K562 (cell line): ENCODE measurements around the gene SYT6. TPM values are rescaled to one million over a fixed set of nuclear protein-coding genes. Genes with fewer than 3 reads are reported as not detected.

ENCODE experiments used
- E2F6 ChIP-seq, 2 experiments: IDR thresholded peaks; 2 replicates each; pipeline ENCODE4 v1.6.1; 2011; ENCODE audit warnings: borderline replicate concordance in 1 of 2, control low read depth in 1 of 2, low read depth in 1 of 2, low read length in 1 of 2, mild to moderate bottlenecking in 1 of 2, mixed read lengths in 1 of 2, moderate library complexity in 1 of 2; ENCODE audit not compliant: insufficient read depth in 1 of 2, insufficient read length in 1 of 2, poor library complexity in 1 of 2, severe bottlenecking in 1 of 2; ENCODE audit errors: extremely low read depth in 1 of 2
- ESRRA ChIP-seq: fragments of 450-650 bp; IDR thresholded peaks from 2 replicates; pipeline ENCODE4 v1.6.1; 2014; ENCODE audit warnings: low read depth, mild to moderate bottlenecking, moderate library complexity, borderline replicate concordance
- GATAD2A ChIP-seq: fragments of 450-650 bp; IDR thresholded peaks from 2 replicates; pipeline ENCODE4 v1.6.1; 2017
- LCOR ChIP-seq: sonication (generic); formaldehyde crosslinking; IDR thresholded peaks from 2 replicates; pipeline ENCODE4 v1.8.0; 2022; ENCODE audit warnings: mild to moderate bottlenecking, missing genetic modification reagents
- MEF2A ChIP-seq: IDR thresholded peaks from 2 replicates; pipeline ENCODE4 v1.6.1; 2011; ENCODE audit warnings: low read depth, mild to moderate bottlenecking, low read length, moderate library complexity; ENCODE audit not compliant: control insufficient read depth
- RCOR1 ChIP-seq, 2 experiments: IDR thresholded peaks; 2 replicates each; pipeline ENCODE4 v1.6.1; 2012; ENCODE audit warnings: low read depth in 2 of 2, low read length in 2 of 2, borderline replicate concordance in 1 of 2, improper control_type of control experiment in 1 of 2
- REST ChIP-seq, 2 experiments: fragments of 450-650 bp; formaldehyde crosslinking in 1 of 2; IDR thresholded peaks; 2 replicates each; pipeline versions ENCODE4 v1.4.0 to v1.6.1; 2014 to 2020; ENCODE audit warnings: mild to moderate bottlenecking in 2 of 2, borderline replicate concordance in 1 of 2, low read depth in 1 of 2
- SMARCC2 ChIP-seq: fragments of 450-650 bp; IDR thresholded peaks from 2 replicates; pipeline ENCODE4 v1.6.1; 2017; ENCODE audit warnings: antibody characterized with exemption, moderate library complexity, mild to moderate bottlenecking, low read depth
- ZBTB33 ChIP-seq: sonication (generic); formaldehyde crosslinking; IDR thresholded peaks from 2 replicates; pipeline ENCODE4 v1.8.1; 2023; ENCODE audit warnings: mild to moderate bottlenecking, missing genetic modification reagents
- ZNF41 ChIP-seq: fragments of 250-450 bp; sonication (Bioruptor Pico); conservative IDR thresholded peaks from 2 replicates; pipeline ENCODE4 v1.4.0; 2020; ENCODE audit warnings: mild to moderate bottlenecking
- ZZZ3 ChIP-seq: fragments of 450-650 bp; IDR thresholded peaks from 2 replicates; pipeline ENCODE4 v1.6.1; 2016; ENCODE audit warnings: antibody characterized with exemption, mild to moderate bottlenecking, moderate library complexity
- polyA plus RNA-seq, 8 experiments: library from polyadenylated mRNA; depleted of rRNA in 4 of 8; stranded (reverse) in 5 of 8; unstranded in 3 of 8; fragments of >200 nt; fragmentation: Nextera tagmentation in 2 of 8; fragmentation: Illumina TruSeq in 1 of 8; extraction: Ambion mirVana in 2 of 8; extraction: Trizol in 1 of 8; gene quantifications; 2 replicates each; pipeline versions ENCODE4 v1.2.1 to v1.2.3, GENCODE V29; 2011 to 2014; ENCODE audit warnings: inconsistent platforms in 1 of 8, missing spikeins in 1 of 8
- total RNA-seq, 7 experiments: library from RNA; depleted of rRNA in 6 of 7; stranded (reverse); fragments of >200 nt in 6 of 7; fragmentation: Illumina TruSeq in 2 of 7; extraction: Trizol in 2 of 7; gene quantifications; 2 replicates each; pipeline versions ENCODE4 v1.2.1 to v1.2.3, GENCODE V29; 2011 to 2021; ENCODE audit warnings: low replicate concordance in 1 of 7

The SYT6 gene
- total and polyA plus RNA-seq, 9 of the 15 experiments (the other 6 are each of a cell fraction or from before 2014, with no cell fraction given) = 0.06 TPM; not detected in 8

- TF ChIP-seq REST (IDR thresholded peaks at IDR 0.05; ENCODE audit: borderline replicate concordance) (no peak), REST (CRISPR knock-in tag; IDR thresholded peaks at IDR 0.05; ENCODE audit: low read depth) (no peak), RCOR1 (IDR thresholded peaks at IDR 0.05; ENCODE audit: borderline replicate concordance in 1 of 2, low read depth in 2 of 2, low read length in 2 of 2) (peak in 1 of 2 experiments; percentile 67; a peak in 1 of 4 replicates), ZNF41 (CRISPR knock-in tag) (no peak), LCOR (0 out of 2 replicates have a peak, but pooled peaks have one; percentile 55), ESRRA (0 out of 2 replicates have a peak, but pooled peaks have one; percentile 26), ZBTB33 (CRISPR knock-in tag) (no peak), GATAD2A (no peak), ZZZ3 (no peak), MEF2A (no peak), E2F6 (IDR thresholded peaks at IDR 0.05; ENCODE audit: borderline replicate concordance in 1 of 2, extremely low read depth in 1 of 2, insufficient read depth in 1 of 2, insufficient read length in 1 of 2, low read depth in 1 of 2, low read length in 1 of 2, poor library complexity in 1 of 2, severe bottlenecking in 1 of 2) (no peak), SMARCC2 (no peak)
These were observed 65.0 kb downstream of the SYT6 start (continued) for GRCh38 chr1:114088392-114089299.
